GM19467 (cell line): ENCODE measurements around the gene RABL3.
"Not testable (repeated sequence)": the region's sequence is repeated elsewhere in the genome, so short reads cannot be mapped to it uniquely, and the experiment has no call there.

Experiments
- ATAC-seq: cut with Tn5 transposase; IDR thresholded peaks from one replicate; pipeline ENCODE4 v1.9.1; 2021; ENCODE audit warnings: mild to moderate bottlenecking, moderate library complexity; ENCODE audit not compliant: unreplicated experiment

The RABL3 gene

DNA sequence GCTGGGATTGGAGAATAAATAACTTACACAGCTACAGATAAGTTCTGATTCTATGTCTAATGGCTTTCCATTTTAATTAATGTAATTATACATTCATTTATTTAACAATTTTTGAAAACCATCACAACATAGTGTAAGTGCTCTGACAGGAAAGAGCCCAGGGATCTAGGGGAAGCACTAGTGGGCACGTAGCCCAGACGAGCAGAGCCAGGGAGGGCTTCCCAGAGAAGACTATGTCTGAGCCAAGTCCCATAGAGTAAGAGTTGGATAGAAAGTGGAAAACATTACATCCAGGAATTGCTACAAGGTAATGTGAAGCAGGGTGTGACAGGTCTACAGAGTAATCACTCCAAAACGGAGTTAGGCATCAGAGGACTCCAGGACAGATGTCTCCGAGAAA is 57.4 kb downstream of the RABL3 start:
- no peak for ATAC-seq

DNA sequence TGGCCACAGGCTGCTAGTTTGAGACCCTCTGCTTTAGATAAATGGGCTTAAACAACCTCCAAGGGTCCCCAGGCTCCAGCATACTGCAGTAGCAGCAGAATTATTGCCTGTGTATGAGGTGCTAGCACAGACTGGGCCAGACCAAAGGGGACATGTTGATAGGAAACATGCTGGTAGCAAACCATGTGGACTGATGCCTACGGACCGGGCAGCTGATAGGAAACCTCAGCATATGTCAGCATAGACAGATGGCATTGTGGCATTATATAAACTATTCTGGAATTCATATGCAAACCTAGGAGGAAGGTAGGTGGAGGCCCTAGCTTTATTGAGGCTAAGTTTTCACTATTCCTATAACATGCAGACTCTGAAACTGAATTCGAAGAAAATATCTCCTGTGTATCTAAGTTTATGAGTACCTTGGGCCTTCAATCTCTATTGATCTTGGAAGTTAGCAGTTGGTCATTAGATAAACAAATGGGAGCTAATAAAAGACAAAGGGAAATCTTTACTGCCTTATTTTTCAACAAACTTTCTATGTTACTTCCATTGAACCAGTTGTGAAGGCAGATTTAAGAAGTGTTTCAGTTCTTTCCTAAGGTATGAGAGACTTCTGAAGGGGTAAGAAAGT is 58.5 kb downstream of the RABL3 start:
- no peak for ATAC-seq

DNA sequence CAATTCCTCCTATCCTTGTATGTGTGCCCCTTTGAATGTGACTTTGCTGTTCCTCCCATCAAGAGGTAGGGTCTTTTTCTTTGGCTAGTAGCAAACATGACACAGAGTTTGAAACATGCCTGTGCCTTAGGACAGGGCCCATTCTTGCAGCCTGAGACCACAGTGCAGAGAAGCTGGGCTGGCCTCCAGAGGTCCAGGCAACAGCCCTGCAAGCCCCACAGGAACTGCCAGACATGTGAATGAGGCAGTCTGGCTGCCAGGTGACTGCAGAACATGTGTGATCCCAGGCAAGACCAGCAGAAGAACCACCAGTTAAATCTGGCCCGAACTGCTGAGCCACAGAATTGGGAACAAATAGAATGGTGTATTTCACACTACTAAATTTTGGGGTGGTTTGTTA is 59.1 kb downstream of the RABL3 start:
- ATAC-seq: no peak

- no peak for ATAC-seq
Measured at GRCh38 chr3:120682095-120682681, 60.1 kb downstream of the RABL3 start, which contains the start of gene HGD. TSS of gene HGD (minus strand) at chr3:120682239. CDS start at chr3:120682111, 128 bp downstream.

DNA sequence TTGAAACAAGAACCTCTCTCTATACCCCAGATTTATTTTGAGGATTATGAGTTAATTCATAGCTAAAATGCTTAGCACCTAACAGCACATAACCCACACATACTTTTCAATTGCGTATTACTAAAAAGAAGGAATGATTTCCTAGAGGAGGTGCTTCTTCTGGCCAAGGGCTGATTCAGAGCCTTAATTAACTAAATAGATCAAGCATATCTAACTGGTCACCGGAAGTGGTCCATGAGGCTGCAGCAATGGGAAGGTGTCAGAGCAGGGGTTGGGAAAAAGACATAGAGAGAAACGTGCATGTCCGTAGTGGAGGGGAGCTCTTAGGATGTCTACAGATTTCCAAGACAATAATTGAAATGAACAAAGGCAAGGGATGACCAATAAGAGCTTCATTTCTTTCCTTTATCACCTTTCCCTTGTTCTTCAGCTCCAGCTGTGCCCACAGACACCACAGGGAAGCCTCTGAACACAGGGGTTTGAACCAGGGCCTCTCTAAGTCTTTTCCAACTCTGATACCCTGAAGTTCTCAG is 60.7 kb downstream of the RABL3 start:
- ATAC-seq: no peak

GRCh38 chr3:120681018-120681417 is 61.3 kb downstream of the RABL3 start:
- no peak for ATAC-seq

DNA sequence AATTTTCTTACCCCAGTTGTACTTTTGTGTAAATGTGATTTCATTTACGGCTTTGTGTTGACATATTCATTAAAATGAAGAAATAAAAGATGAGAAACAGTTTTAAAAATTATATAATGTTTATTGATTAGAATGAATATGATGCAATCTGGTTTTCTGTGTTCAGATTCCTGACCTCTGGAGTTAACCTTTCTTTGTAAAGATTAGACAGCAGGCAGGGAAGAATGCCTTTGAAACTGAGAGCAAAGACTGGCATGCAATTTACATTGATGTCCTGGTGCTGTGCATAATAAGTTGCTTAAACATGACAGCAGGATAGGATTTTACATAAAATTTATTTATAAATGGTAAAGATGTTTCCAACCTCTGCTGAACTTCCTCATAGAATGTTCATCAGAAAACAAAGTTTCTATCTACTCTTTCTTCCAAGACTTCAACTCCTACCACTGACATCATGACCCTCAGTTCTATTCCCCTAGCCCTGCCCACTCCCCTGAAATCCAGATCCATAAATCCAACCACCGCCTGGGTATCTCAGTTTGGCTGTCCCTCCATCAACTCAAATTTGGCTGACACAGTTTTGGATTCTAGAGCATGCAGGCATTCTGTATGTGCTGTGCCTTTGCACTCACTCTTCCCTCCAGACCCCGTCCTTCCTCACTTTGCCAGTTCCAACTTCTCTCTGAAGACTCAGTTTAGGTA is 62.0 kb downstream of the RABL3 start:
- ATAC-seq: no peak

- peak; percentile 36 for ATAC-seq
Measured at GRCh38 chr3:120678984-120679383, 63.3 kb downstream of the RABL3 start.

DNA sequence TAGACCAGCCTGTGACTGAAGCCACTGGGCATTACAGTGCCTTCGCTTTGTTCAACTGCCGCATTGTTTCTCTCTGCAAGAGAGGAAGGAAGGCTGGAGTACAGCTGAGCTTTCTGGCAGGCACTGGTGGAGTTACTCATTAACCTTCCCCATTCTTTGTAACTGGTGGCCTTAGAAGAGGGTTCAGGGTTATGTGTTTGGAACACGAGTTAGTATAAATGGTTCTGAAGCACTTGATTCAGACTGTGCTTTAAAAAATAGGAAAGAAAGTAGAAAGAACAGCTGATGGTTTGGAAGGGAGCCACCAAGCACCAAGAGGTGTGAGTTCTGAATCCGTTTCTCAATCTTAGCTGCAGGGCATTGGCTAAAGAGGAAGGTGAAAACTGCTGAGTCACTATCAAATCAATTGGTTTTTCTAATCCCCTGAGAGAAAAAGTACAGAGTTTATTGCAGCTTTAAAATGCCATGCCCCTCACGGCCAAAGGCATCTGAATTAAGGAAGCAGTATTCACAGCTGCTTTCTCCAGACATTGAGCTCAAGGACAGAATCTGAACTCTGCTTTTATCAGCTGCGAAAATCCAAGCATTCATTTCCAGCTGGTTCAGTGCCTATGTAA is 63.9 kb downstream of the RABL3 start:
- ATAC-seq: peak; percentile 93

GRCh38 chr3:120677193-120677592 is 65.1 kb downstream of the RABL3 start:
- not testable (repeated sequence) for ATAC-seq

DNA sequence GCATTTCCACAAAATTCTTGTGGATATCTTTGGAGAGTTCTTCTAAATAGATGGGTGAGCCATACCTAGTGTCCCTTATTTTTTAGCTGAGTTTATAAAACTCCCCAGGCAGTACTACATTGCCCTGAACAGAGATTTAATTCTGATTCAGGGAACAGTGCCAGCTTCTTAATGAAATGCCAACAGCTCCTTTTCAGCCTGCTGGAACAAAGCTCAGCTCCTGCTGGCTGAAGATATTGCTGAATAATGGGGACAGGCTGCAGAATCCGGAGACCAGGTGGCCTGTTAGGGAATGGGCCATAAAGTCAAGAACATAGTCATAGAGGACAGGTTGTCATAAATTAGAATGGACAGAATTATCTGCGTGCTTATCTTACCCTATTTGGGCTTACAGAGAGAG is 69.2 kb downstream of the RABL3 start:
- no peak for ATAC-seq

DNA sequence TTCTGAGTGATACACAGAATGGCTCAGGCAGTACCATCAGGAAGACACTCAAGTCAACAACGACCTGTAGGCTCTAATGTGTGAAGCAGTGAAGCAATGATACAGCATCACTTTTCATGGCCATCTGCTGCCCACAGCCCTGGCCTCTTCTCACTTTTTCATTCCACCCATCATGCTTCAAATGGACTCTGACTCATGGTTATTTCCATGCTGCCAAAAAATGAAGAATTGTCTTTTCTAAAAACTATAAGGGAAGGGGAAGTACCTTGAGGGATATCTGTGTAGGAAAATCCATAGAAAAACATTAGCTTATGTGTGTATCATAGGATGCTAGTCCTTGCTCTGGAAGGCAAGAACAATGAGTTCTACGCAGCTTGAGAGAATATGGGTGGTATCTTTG is 71.7 kb downstream of the RABL3 start:
- ATAC-seq: no peak

DNA sequence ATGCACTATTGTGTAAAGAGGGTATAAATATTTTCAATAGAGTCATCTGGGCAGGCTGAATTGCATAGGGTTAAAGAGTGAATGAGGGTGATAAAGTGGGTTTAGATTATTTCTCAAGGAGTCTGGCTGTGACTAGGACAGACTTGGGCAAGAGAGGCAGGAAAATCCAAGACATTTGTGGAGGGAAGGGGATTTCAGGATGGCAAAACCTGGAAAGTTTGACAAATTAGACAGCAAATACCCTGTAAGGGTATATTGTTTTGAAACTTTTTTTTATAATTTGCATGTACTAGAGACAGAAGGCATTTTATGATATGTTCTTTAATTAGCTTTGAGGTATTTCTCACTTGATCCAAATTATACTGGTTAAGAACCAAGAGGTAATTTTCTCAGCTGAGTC is 77.4 kb downstream of the RABL3 start:
- no peak for ATAC-seq

GRCh38 chr3:120661945-120662344 is 80.4 kb downstream of the RABL3 start:
- ATAC-seq: no peak

GRCh38 chr3:120661106-120661905 is 81.0 kb downstream of the RABL3 start:
- ATAC-seq: no peak

- ATAC-seq: no peak
Measured at GRCh38 chr3:120659834-120660233, 82.5 kb downstream of the RABL3 start.

DNA sequence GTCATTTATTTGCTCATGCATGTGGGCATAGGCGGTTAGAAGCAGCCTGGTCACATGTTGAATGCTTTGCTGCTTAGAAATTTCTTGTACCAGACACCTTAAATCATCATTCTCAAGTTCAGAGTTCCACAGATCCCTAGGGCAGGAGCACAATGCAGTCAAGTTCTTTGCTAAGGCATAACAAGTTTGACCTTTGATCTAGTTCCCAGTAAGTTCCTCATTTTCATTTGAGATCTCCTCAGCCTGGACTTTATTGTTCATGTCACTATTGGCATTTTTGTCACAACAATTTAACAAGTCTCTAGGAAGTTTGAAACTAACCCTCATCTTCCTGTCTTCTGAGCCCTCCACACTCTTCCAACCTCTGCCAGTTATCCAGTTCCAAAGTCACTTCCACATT is 83.0 kb downstream of the RABL3 start:
- ATAC-seq: no peak

GRCh38 chr3:120652896-120653545 is 89.3 kb downstream of the RABL3 start:
- no peak for ATAC-seq

DNA sequence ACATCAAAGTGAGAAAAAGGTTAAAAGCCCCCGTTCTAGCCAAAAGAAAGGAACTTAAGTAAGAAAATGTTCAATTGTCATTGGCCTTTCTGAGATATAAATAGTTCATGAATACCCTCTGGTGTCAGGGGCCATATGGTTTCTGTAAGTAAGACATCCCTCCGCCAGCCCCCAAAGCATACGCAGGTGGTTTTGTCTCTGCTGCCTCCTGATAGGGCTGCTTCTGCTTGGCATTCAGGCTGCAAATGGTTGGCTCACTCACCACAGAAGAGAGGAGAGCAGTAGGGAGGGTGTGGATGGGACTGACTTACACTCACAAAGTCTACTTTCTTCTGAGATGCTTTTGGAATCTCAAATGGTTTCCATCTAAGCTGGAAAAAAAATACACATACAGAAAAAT is 90.0 kb downstream of the RABL3 start:
- no peak for ATAC-seq

DNA sequence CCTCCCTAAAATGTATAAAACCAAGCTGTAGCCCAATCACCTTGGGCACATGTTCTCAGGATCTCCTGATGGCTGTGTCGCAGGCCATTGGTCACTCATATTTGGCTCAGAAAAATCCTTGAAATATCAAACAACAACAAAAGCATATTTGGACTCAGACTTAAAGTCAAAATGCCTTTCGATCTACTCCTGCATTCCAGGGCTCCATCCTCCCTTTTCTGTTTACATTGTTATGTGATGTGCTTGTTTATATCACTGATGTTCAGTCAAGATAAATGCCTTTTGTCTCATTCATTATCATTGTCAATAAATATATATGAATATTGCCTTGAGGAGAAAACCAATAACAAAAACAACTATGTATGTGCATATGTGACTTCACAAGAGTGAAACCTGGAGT is 92.0 kb downstream of the RABL3 start:
- no peak for ATAC-seq
